GM20000 (cell line): ENCODE data around the gene LNPEP.
A peak's percentile ranks its signal among the peaks of the same experiment; 100 is the strongest.

Experiments used
- DNase-seq: peaks from one replicate; pipeline ENCODE4 v3.0.0; 2012; ENCODE audit warnings: low spot score
- TF ChIP-seq, protein P1 (sequence below): IDR thresholded peaks from 2 replicates; pipeline ENCODE4 v1.5.1; 2012; ENCODE audit warnings: mild to moderate bottlenecking, control low read depth; ENCODE audit errors: extremely low read depth, missing control alignments

LNPEP gene

DNA sequence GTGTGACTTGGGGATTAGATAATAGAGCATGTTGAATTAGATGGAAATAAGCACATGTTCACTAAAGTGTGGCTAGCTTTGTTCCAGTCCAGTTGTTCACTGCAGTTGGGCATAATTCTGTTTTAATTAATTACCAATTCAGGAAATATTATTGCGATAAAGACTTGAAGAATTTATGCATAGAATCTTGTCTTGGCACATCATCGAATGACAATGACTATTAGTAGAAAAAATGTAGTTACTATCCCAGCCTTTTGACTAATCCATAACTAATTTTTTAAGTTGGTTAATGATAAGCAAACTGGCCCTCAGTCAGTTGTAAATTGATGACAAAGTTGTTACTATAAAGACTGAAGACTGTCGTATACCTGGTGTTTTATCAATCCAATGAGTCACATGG lies 10.5 kb downstream of the LNPEP start:
- DNase-seq = no peak
- TF ChIP-seq, protein P1, sequence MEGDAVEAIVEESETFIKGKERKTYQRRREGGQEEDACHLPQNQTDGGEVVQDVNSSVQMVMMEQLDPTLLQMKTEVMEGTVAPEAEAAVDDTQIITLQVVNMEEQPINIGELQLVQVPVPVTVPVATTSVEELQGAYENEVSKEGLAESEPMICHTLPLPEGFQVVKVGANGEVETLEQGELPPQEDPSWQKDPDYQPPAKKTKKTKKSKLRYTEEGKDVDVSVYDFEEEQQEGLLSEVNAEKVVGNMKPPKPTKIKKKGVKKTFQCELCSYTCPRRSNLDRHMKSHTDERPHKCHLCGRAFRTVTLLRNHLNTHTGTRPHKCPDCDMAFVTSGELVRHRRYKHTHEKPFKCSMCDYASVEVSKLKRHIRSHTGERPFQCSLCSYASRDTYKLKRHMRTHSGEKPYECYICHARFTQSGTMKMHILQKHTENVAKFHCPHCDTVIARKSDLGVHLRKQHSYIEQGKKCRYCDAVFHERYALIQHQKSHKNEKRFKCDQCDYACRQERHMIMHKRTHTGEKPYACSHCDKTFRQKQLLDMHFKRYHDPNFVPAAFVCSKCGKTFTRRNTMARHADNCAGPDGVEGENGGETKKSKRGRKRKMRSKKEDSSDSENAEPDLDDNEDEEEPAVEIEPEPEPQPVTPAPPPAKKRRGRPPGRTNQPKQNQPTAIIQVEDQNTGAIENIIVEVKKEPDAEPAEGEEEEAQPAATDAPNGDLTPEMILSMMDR = no peak

GRCh38 chr5:96952118-96952750 lies 16.4 kb downstream of the LNPEP start:
- TF ChIP-seq, protein P1 = no peak
- no peak for DNase-seq

GRCh38 chr5:96952974-96953730 lies 17.3 kb downstream of the LNPEP start:
- DNase-seq = no peak
- TF ChIP-seq, protein P1 = no peak

DNA sequence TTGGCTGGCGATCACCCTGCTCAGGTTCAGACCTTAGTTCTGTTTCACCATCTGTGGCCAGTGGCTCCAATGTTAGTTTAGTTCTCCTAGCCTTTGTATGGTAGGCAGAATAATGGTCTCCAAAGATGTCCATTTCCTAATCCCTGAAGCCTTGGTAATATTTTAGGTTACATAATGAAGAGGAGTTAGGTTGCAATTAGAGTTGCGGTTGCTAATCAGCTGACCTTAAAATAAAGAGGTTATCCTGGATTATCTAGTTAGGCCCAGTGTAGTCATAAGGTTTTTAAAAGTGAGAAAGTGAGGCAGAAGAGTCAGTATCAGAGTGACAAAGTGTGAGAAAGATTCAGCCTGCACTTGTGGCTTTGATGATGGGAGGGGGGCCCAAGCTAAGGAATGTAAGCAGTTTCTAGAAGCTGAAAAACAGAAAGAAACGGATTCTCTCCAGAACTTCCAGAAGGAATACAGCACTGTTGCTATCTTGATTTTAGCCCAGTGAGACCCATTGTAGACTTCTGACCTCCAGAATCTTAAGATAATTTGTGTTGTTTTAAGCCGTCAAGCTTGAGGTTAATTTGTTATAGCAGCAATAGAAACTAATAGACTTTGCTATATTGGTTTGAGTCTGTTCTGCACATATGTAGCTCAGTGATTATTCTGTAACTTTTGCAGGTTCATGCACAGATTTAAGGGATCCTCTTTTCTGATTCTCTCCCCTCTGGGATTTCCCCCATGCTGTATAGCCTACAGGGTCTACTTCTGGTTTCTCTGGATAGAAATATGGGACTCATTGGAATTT lies 21.6 kb downstream of the LNPEP start:
- TF ChIP-seq, protein P1 = no peak
- no peak for DNase-seq

DNA sequence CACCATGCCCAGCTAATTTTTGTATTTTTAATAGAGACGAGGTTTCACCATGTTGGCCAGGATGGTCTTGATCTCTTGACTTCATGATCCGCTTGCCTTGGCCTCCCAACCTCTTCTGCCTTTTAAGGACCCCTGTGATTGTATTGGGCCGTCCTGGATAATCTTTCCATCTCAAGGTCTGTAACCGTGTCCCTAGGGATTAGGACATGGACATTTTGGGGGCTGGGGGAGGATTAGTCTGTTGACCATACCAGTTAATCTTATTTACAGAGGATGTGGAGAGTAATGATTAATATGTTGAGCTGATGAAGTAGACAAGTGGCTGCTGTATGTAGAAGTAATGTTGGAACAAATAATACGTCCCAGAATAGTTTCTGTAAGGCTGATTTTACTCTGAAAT lies 23.1 kb downstream of the LNPEP start:
- no peak for DNase-seq
- TF ChIP-seq, protein P1 = no peak

DNA sequence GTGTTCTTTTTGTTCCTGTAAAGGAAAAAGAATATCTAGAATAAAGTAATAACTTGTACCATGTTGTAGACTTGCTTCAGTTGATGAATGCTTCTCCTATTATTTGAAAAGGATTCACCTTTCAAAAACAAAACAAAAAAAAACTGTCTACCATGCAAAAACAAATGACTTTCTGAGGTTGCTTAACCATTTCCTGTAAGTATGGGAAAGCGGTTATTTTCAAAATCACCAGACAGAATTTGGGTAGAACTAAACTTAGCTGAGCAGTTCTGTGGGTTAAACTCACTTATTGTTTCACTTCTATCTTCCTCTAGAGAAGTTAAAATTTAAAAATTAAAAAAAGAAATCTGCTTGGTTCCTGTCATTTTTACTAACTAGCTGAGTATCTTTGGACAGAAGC lies 25.2 kb downstream of the LNPEP start:
- peak; percentile 42 for DNase-seq
- TF ChIP-seq, protein P1 = no peak

- no peak for DNase-seq
- TF ChIP-seq, protein P1 = no peak
These were observed 26.7 kb downstream of the LNPEP start for GRCh38 chr5:96962540-96962991.
